Upper lobe of left lung (tissue), 4 donors: ENCODE data around the gene CCT6B.

Experiments used
- CTCF ChIP-seq, 6 experiments: fragments of 450-650 bp in 4 of 6; fragments of 200-600 bp in 2 of 6; sonication (generic) in 2 of 6; IDR thresholded peaks; one replicate each; pipeline ENCODE4 v1.5.1; 2016 to 2019; ENCODE audit warnings: antibody characterized with exemption in 6 of 6
- EP300 ChIP-seq, 4 donors: sonication (generic); formaldehyde crosslinking; IDR thresholded peaks; one replicate each; pipeline ENCODE4 v1.5.1; 2017; ENCODE audit warnings: antibody characterized with exemption in 4 of 4, control low read depth in 2 of 4

GRCh38 chr17:34894964-34895363 lies 66.3 kb downstream of the CCT6B start:
- TF ChIP-seq CTCF (IDR thresholded peaks at IDR 0.05) (no peak), EP300 (IDR thresholded peaks at IDR 0.05) (no peak)
